Large intestine (tissue), 3 donors: ENCODE data around the gene MCUR1. TPM values are rescaled to one million over a fixed set of nuclear protein-coding genes. Genes with fewer than 3 reads are reported as not detected.
"Not testable (repeated sequence)": the region's sequence is repeated elsewhere in the genome, so short reads cannot be mapped to it uniquely, and the experiment has no call there.

Source experiments
- DNase-seq, 2 donors: peaks; one replicate each; pipeline versions ENCODE4 v3.0.0 to v3.0.0-alpha.2; 2013
- H3K27ac ChIP-seq: one replicate; pipeline ENCODE4 v1.5.1; 2013; ENCODE audit warnings: low read length
- H3K27me3 ChIP-seq: 2 replicates; pipeline ENCODE4 v1.6.1; 2013; ENCODE audit warnings: low read length; ENCODE audit not compliant: control insufficient read depth, insufficient read depth
- H3K36me3 ChIP-seq: 2 replicates; pipeline ENCODE4 v1.6.1; 2013; ENCODE audit warnings: low read length; ENCODE audit not compliant: control insufficient read depth, insufficient read depth
- H3K4me1 ChIP-seq: one replicate; pipeline ENCODE4 v1.6.1; 2013; ENCODE audit warnings: low read length; ENCODE audit not compliant: control insufficient read depth, insufficient read depth
- H3K4me3 ChIP-seq: one replicate; pipeline ENCODE4 v1.5.1; 2013; ENCODE audit warnings: low read length
- H3K9me3 ChIP-seq: one replicate; pipeline ENCODE4 v1.6.1; 2013; ENCODE audit warnings: mild to moderate bottlenecking, low read depth, low read length, moderate library complexity; ENCODE audit not compliant: control insufficient read depth
- WGBS: methylation state at CpG from one replicate; pipeline ENCODE4 v1.1.5; 2013; ENCODE audit warnings: low lambda C conversion rate; ENCODE audit not compliant: insufficient coverage; 5-methylcytosine and 5-hydroxymethylcytosine counted together
- polyA plus RNA-seq: library from polyadenylated mRNA; unstranded; fragments of 120-200 nt; gene quantifications from one replicate; pipeline ENCODE4 v1.2.1, GENCODE V29; 2013

Gene MCUR1
- polyA plus RNA-seq, 1 donor: 27.1 TPM

DNA sequence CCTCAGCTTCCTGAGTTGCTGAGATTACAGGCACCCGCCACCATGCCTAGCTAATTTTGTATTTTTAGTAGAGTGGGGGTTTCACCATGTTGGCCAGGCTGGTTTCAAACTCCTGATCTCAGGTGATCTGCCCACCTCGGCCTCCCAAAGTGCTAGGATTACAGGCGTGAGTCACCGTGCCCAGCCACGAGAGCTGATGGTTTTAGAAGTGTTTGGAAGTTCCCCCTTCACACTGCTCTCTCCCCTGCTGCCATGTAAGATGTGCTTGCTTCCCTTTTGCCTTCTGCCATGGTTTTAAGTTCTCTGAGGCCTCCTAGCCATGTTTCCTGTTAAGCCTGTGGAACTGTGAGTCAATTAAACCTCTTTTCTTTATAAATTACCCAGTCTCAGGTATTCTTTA is 36.3 kb upstream of the MCUR1 start:
- Histone ChIP-seq H3K4me1 (peaks cover 29% of the 10 kb centered on the region), H3K9me3 (peaks cover 10% of the 10 kb centered on the region)
- not testable (repeated sequence) for H3K36me3 ChIP-seq, H3K4me3 ChIP-seq, H3K27ac ChIP-seq, H3K27me3 ChIP-seq, DNase-seq
- WGBS: no CpG with 5 or more reads among the region's 5 CpGs

DNA sequence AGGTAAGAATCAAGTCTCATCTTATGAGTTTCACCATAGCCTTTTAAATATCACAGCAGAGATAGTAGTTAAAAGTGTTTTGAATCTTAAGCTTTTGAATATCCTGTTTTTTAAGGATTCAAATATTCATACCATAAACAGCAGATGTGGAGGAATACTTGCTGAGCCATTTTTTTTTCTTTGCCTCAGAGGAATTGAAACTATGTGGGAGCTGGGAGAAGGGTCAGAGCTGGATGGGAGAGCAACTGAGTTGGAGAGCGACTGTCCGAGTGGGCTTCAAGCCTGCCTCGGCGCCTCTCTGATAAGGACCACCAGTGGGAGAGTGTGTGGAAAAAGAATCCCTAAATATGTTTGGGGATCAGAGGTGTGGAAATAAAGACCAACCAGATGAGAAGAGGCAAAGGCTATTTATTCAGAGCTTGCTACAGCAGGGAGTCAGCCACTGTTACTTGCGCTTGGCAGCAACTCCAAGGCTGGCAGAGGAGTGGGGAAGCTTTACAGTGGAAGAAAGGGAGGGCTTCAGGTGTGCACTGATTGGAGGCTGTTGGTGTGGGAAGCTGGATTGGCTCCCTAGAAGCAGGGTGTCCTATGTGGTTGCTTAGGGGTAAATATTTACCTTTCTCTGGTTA is 34.3 kb upstream of the MCUR1 start:
- Histone ChIP-seq H3K27me3 (no peaks in the 10 kb centered on the region), H3K9me3 (peaks cover 3% of the 10 kb centered on the region), H3K36me3 (no peaks in the 10 kb centered on the region), H3K27ac (no peak overlapping the region), H3K4me1 (peaks cover 29% of the 10 kb centered on the region), H3K4me3 (no peak overlapping the region)
- WGBS: no CpG with 5 or more reads among the region's 5 CpGs
- DNase-seq: no peak

DNA sequence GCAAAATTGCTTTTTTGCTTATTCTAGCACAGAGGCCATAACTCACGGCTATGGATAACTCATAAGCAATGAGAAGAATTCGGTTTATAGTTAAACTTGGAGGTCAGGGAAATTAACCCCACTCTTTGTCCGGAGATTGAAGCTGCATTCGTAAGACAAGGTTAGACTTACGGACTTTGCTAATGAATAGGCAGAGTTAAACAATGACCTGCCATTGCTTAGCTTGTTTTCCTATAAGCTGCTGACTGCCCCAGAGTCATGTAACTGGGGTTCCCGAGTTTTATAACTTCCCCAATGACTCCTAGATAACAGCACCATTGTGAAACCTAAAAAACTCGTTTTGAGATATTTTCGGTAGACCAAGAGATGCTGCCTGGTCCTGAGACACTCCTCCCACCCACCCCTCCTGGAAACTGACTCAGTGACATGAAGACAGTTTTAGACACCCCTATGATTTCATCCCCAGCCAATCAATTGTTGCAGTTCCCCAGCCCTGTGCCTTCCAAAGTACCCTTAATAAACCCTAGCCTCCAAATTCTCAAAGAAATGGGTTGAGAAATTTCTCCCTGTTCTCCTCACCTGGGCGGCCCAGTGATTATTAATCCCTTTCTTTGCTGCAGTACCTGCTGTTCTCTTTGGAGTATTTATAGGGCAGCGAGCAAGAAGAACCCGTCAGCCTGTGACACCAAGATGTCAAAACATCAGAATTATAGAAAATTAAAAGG is 33.1 kb upstream of the MCUR1 start:
- H3K4me3 ChIP-seq: no peak overlapping the region
- DNase-seq: peak; percentile 73 to 80
- WGBS: 92% methylated on average over 2 of the region's 11 CpGs
- peaks cover 3% of the 10 kb centered on the region for H3K9me3 ChIP-seq
- no peaks in the 10 kb centered on the region for H3K27me3 ChIP-seq
- no peaks in the 10 kb centered on the region for H3K36me3 ChIP-seq
- peak overlapping the region; percentile 59 for H3K27ac ChIP-seq
- peaks cover 29% of the 10 kb centered on the region for H3K4me1 ChIP-seq

DNA sequence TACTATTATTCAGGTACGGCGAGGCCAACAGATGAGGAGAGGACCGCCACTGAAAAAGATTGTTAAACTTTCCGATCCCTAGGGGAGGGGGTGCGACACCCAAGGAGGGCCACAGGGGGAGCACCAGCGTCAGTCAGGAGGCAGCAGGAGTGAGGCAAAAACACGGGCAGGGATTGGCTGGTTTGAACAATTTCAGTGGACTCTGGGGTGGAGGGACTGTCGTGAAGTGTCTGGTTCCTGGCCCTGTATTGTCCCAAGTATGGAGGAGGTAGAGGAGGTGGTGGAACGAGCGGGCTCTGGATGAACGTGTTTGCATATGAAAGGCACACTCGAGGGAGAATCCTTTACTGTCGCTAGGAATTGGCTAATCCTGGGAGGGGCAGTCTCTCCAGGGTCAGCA is 32.5 kb upstream of the MCUR1 start:
- Histone ChIP-seq H3K4me3 (no peak overlapping the region), H3K27me3 (no peaks in the 10 kb centered on the region), H3K36me3 (no peaks in the 10 kb centered on the region), H3K9me3 (peaks cover 3% of the 10 kb centered on the region), H3K27ac (peak overlapping the region; percentile 45), H3K4me1 (peaks cover 27% of the 10 kb centered on the region)
- WGBS: 100% methylated on average over 3 of the region's 13 CpGs
- DNase-seq: no peak

DNA sequence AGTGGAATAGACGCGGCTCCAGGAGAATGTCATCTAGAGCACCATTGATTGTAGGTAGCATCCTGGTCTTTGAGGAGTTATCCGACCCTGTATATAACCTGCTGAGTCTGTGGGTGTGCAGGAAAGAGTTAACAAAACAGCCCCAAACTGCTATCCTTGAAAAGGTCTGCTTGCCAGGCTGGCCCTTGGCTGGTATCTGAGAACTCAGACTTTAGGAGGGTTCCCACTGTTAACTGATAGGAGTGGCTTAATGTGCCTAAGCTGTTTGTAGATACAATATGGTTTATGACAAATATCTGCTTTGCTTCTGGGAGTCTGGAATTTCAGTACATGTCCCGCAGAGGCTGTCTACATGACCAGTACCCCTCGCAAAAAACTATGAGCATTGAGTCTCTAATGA is 27.6 kb upstream of the MCUR1 start:
- DNase-seq: no peak
- Histone ChIP-seq H3K4me1 (peaks cover 8% of the 10 kb centered on the region), H3K27ac (no peak overlapping the region), H3K27me3 (no peaks in the 10 kb centered on the region), H3K9me3 (peaks cover 5% of the 10 kb centered on the region), H3K4me3 (no peak overlapping the region), H3K36me3 (no peaks in the 10 kb centered on the region)
- 100% methylated on average over 2 of the region's 5 CpGs for WGBS

DNA sequence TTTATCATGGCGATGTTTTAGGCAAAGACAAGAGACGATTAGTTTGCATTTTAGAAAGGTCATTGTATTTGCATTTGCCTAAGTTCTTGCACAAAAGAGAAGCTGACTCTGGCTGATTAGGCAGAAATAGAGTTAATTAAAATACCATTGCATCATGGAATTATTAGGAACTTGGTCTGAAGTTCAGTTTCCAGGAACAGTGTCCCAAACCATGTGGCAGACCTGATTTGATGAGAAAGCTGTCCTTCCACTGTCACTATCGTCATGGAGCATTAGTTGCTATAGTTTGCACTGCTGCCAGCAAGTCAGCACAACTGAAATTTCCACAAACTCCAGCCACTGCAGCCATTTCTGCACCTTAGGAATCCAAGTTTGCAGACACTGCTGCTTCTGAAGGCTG is 24.3 kb upstream of the MCUR1 start:
- Histone ChIP-seq H3K27me3 (no peaks in the 10 kb centered on the region), H3K4me1 (peaks cover 4% of the 10 kb centered on the region), H3K27ac (no peak overlapping the region), H3K4me3 (no peak overlapping the region), H3K9me3 (peaks cover 2% of the 10 kb centered on the region), H3K36me3 (no peaks in the 10 kb centered on the region)
- WGBS: 83% methylated on average over 1 of the region's 3 CpGs
- peak; percentile 23 to 27 for DNase-seq

DNA sequence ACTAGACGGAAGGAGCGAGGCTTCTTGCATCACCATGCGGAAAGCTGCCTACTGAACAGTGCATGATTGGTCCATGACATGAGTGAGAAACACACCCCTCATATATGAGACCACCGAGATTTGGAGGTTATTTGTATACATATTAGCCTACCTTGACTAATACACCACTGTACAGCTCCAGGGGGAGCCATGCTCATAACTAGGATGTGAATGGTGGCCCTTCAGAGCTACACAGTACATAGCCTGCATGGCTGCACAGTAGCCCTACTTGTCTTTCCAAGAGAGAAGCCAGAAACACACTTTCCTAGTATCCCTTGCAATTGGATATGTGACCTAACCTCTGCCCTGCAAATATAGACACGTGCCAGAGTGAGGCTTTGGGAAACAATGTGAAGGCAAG is 21.8 kb upstream of the MCUR1 start:
- DNase-seq: no peak
- Histone ChIP-seq H3K9me3 (peaks cover 7% of the 10 kb centered on the region), H3K4me1 (peaks cover 4% of the 10 kb centered on the region), H3K27me3 (no peaks in the 10 kb centered on the region), H3K36me3 (no peaks in the 10 kb centered on the region), H3K27ac (no peak overlapping the region), H3K4me3 (no peak overlapping the region)
- WGBS: no CpG with 5 or more reads among the region's 5 CpGs

DNA sequence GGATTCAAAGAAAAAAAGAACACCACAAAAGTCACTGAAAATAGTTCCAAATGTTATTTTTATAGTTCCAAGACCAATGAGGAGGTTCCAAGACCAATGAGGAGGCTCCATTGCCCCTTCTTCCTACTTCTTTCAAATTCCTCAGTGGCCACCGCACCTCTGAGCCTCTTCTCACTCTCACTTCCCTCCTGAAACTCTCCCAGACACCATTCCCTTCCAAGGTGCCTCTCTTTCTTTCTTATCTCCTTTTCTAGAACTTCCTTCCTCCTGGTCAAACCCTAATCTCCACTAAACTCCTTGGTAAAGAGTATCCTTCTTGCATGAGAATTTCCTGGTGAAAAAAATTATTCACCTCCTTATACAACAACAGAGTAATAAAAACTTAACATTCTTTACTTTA is 20.4 kb upstream of the MCUR1 start:
- H3K27me3 ChIP-seq: no peaks in the 10 kb centered on the region
- no peaks in the 10 kb centered on the region for H3K36me3 ChIP-seq
- no peak overlapping the region for H3K4me3 ChIP-seq
- no peak for DNase-seq
- peaks cover 19% of the 10 kb centered on the region for H3K9me3 ChIP-seq
- 63% methylated on average over 1 of the region's 1 CpG for WGBS
- peaks cover 4% of the 10 kb centered on the region for H3K4me1 ChIP-seq
- H3K27ac ChIP-seq: no peak overlapping the region

DNA sequence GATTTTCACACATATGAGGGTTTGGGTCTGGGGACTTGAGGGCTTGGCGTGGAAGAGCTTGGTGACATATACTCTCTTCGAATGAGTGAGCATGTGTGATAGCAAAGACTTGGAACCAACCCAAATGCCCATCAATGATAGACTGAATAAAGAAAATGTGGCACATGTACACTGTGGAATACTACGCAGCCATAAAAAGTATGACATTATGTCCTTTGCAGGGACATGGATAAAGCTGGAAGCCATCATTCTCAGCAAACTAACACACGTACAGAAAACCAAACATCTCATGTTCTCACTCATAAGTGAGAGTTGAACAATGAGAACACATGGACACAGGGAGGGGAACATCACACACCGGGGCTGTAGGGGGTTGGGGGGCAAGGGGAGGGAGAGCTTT is 19.7 kb upstream of the MCUR1 start:
- peaks cover 22% of the 10 kb centered on the region for H3K9me3 ChIP-seq
- not testable (repeated sequence) for H3K27me3 ChIP-seq, H3K4me3 ChIP-seq, DNase-seq, H3K4me1 ChIP-seq, H3K27ac ChIP-seq, H3K36me3 ChIP-seq
- WGBS: no CpG with 5 or more reads among the region's 5 CpGs

DNA sequence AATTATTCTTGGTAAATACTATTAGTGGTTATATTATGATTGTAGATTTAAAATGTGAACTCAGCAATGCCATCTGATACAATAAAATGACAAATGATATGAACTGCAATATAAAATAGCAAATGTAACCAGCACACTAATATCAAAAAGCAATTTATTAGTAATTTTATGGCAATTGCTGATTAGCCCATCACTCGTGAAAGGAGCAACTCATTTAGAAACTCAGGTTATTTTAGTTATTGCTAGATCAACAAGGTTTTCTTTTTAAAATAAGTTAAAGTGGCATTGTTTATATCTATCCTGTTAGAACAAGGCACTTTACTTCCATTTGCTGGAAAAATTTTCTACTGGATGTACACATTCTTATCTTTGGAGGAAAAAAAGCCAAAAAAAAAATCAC is 18.4 kb upstream of the MCUR1 start:
- H3K4me3 ChIP-seq: no peak overlapping the region
- peaks cover 5% of the 10 kb centered on the region for H3K4me1 ChIP-seq
- H3K27ac ChIP-seq: no peak overlapping the region
- peaks cover 28% of the 10 kb centered on the region for H3K9me3 ChIP-seq
- 100% methylated on average over 1 of the region's 1 CpG for WGBS
- no peaks in the 10 kb centered on the region for H3K36me3 ChIP-seq
- no peak for DNase-seq
- H3K27me3 ChIP-seq: no peaks in the 10 kb centered on the region

DNA sequence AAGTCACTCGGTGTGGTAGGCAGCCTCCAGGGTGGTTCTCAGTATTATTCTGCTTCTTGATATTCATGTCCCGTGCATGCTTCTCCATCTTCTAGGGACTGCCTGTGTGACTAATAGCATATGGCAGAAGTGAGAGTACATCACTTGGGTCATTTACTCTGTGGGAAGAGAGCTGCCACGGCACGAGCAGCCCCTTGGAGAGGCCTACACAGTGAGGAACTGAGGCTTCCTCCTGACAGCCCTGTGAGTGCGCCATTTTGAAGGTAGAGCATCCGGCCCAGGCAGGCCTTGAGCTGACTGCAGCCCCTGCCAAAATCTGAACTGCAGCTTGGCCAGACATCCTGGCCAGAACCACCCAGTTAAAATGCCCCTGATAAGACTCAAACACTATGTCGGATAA is 17.3 kb upstream of the MCUR1 start:
- peaks cover 5% of the 10 kb centered on the region for H3K4me1 ChIP-seq
- no peak overlapping the region for H3K27ac ChIP-seq
- peaks cover 30% of the 10 kb centered on the region for H3K9me3 ChIP-seq
- no peak overlapping the region for H3K4me3 ChIP-seq
- no peaks in the 10 kb centered on the region for H3K27me3 ChIP-seq
- no peaks in the 10 kb centered on the region for H3K36me3 ChIP-seq
- 100% methylated on average over 1 of the region's 7 CpGs for WGBS
- no peak for DNase-seq
